Putamen (tissue), 1 donor: ENCODE results near the gene TIAL1.
"Not testable (repeated sequence)": the region's sequence is repeated elsewhere in the genome, so short reads cannot be mapped to it uniquely, and the experiment has no call there.

Experiments used
- DNase-seq: peaks from one replicate; pipeline ENCODE4 v3.0.0-alpha.2; 2016; ENCODE audit warnings: low spot score

TIAL1 gene, protein sequence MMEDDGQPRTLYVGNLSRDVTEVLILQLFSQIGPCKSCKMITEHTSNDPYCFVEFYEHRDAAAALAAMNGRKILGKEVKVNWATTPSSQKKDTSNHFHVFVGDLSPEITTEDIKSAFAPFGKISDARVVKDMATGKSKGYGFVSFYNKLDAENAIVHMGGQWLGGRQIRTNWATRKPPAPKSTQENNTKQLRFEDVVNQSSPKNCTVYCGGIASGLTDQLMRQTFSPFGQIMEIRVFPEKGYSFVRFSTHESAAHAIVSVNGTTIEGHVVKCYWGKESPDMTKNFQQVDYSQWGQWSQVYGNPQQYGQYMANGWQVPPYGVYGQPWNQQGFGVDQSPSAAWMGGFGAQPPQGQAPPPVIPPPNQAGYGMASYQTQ

DNA sequence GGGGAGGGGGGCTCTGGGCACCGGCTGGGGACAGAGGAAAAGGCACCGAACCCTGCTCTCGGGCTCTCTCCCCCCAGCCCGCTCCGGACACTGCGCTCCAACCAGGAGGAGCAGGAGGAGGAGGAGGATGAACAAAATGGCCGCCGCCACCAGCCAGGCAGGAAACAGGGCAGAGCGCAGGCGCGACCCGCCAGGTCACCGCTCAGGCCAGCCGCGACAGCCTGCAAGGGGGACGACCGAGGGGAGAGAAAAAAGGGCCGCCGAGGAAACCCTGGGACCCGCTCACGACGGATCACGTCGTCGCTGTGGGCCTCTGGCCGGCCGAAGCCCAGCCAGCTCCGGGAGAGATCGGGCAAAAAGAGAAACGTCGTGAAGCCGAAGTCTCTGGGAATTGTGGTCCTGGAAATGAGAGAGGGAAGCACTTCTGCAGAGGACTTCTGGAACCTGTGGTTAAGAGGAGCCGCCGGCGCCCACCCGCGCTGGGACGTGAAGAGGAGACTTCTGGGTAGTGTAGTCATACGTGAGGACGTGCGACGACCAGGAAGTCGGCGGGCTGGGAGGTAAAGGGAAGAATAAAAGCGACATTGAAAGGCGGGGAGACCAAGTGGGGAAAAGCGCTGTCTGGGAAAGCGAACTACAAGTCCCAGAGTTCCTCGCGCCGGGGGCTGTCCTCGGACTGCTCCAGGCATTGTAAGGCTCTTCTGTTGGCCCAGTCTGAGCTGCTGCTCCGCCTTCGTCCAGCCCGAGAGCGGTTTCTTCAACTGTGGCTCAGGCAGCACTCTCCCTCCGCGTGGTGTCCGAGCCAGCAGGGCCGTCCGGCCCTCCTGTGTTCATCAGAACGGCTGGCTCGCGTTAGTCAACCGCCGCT, at the start of gene TIAL1:
TSS of gene TIAL1 (minus strand) at position 428 of the 868 bp plus-strand sequence. CDS start 499 bp downstream, outside the sequence.
- peak; percentile 100 for DNase-seq

DNA sequence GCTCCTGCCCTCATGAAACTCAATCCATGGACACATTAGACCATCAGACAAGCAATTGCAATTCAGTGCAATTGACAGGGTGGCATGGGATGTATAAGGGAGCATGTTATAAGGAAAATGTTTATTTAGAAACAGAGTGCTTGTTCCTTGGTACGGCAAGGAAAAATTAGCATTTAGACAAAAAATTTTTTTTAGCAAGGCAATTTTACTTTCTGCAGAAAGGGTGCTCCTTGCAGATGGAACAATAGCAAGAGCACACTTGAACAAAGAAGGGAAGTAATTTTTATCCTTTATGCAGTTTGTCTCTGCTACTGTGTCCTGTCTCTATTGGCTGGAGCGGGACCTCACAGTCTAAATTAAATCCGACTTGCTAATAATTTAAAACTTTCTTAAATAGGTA, 48.2 kb upstream of the TIAL1 start:
- no peak for DNase-seq

DNA sequence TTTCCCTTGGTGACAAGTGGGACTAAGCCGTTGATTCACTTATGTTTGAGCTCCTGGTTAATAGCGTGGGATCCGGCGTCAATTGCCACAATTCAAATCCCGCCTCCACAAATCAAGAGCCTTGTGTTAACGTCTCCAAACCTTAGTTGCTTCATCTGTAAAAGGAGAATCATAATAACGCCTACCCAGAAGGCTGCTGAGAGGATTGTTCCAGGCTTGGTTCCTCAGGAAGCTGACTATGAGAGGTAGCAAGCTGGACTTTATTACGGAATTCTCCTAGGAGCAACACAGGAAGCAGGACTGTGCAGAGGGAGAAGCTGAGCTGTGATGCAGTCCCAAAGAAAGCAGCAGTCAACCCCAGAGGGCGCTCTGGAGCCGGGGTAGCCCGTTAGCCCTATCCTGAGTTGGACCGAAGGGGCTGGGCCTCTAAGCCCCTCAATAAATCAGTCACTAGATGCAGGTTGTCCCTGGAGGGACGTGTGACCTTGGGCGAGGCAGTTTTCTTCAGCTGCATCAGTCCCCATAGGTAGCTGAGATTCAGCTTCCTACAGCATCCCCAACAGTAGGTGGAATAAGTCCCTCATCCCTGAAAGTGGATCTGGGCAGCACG, 47.5 kb upstream of the TIAL1 start:
- peak; percentile 61 for DNase-seq

DNA sequence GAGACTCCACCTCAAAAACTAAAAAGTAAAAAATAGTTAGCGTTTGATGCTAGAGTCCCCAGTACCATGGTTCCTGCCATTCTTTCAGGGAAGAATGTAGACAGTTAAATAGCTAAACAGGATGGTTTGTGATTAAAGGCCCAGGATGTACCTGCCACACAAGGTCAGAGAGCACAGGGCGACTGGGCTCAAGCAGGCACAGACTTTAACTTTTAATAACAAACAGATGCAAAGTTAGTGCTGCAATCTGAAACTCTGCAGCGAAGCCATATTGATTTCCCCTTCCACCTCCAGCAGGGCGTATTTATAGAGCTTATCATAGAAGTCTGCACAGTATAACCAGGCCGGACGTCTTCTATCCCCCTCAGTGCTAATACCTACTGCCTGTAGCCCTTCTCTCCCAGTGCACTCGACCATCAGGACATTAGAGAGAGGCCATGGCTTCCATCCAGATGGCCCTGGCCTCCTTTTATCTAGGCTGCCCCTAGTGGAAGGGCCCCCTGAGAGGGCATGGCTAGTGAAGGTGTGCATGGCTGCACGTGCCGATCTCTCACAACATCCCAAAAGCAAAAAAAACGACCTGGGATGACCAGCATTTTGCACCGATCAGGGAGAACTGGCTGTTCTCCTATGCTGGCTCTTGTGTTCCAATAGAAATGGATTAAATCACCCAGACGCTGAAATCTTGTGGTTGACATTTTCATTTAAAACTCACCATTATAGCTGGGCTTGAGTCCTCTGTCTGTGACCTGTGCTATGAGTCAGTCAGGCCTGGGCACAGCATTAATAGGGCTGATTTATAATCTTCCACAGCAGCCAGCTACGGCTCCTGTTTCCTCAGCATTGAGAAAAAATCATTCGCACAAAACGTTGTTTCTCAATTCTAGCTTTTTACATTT, 46.8 kb upstream of the TIAL1 start:
- no peak for DNase-seq

DNA sequence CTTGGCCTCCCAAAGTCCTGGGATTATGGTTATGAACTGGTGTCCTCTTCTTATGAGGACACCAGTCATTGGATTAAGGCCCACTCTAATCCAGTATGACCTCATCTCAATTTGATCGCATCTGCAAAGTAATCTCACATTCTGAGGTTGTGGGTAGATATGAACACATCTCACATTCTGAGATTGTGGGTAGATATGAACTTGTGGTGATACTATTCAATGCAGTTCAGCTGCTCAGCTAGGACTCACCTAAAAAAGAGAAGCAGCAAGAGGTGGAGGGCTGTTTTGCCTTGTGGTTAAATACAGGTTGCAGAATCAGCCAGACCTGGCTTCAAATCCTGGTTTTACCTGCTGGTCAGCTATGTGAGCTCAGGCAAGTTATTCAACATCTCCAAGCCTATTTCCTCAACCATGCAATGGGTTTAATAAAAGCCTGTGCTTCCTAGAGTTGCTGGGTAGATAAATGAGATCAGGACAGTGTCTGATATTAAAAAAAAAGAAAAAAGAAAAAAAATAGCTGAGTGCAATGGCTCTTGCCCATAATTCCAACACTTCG, 45.9 kb upstream of the TIAL1 start:
- DNase-seq = no peak

DNA sequence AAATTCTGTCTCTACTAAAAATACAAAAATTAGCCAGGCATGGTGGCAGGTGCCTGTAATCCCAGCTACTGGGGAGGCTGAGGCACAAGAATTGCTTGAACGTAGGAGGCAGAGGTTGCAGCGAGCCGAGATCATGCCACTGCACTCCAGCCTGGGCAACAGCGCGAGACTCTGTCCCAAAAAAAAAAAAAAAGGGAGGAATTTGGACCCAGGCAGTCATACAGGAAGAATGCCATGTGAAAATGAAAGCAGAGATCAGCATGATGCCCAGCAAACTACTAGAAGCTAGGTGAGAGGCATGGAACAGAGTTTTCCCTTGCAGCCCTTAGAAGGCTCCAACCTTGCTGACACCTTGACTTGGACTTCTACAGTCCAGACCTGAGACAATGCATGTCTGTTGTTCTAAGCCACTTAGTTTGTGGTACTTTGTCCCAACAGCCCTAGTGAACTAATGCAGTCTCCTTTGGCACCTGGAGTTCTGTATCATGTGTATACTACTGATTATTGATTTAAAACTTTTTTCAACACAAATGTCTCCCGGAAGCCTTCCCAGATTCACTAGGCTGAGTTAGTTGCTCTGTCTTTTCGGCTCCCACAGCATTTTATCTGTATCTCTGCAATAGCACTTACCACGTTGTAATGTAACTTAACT, 44.2 kb upstream of the TIAL1 start:
- no peak for DNase-seq

DNA sequence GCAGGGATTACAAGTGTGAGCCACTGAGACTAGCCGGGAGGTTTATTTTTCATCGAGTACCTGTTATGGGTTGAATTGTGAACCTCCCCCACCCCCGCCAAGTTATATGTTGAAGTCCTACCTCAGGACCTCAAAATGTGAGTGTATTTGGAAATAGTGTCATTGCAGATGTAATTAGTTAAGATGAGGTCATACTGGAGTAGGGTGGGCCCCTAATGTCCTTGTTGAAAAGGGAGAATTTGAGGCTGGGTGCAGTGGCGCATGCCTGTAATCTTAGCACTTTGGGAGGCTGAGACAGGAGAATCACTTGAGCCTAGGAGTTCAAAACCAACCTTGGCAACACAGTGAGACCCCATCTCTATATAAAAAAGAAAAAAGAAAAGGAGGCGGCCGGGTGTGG, 43.6 kb upstream of the TIAL1 start:
- no peak for DNase-seq

DNA sequence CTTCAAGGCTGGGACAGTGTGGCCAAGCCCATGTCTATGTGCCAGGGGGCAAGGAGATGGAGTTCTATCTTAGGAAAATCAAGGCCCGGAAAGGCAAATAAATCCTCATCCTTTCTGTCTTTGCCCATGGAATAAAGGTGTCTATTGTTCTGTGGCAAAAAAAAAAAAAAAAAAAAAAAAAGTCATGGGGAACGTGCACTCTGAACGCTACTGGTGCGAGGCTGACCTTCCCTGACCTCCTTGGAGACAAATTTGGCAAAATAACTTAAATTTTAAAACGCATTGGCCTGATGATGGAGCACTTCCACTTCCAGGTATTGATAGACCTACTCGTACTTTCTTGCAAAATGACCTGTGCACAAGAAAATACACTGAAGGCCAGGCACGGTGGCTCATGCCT, 42.2 kb upstream of the TIAL1 start:
- DNase-seq = no peak

DNA sequence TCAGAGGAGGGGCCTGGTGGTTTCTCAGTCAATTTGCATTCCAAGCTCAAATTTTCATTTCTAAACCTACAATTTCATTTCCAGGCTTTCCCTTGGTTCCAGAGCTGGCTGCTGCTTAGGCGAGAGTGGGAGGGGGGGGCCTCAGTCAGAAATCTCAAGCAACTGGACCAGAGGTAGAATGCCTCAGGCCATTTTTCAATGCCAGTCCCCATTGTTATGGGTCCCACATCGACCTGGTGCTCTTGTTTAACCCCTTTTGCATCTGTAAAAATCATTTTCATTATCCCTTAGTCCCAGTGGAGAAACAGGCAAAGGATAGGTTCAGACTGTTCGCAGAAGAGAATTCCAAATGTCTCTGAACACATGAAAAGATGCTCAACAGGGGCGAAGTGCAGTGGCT, 40.9 kb upstream of the TIAL1 start:
- no peak for DNase-seq

DNA sequence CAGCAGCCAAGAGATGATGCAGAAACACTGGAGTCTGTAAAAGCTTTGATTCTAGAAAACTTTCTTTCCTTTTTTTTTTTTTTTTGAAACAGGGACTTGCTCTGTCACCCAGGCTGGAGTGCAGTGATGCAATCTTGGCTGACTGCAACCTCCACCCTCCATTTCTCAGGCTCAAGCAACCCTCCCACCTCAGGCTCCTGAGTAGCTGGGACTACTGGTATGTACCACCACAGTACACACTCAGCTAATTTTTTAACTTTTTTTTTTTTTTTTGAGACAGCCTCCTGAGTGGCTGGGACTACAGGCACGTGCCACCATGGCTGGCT, 37.4 kb upstream of the TIAL1 start:
- no peak for DNase-seq

DNA sequence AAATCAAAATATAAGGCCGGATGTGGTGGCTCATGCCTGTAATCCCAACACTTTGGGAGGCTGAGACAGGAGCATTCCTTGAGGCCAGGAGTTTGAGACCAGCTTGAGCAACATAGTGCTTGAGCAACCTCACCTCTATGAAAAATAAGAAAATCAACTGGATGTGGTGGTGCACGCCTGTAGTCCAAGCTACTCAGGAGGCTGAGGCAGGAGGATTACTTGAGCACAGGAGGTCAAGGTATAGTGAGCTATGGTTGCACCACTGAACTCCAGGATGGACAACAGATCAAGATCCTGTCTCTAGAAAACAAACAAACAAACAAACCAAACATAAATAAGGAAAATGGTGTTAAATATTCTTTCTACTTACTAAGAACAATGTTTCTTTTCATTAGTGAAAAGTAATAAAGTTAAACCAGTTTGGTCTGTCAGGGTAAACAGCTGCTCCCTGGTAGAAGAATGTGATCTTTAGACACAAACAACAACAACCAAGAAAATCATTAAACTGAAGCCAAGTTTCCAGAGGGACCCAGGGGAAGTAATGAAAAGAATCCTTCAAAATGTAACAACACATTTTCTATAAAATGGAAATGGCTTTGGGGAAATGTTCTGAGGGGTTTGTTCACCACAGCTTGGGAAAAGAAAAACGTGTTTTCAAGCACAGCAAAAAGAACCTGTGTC, 36.9 kb upstream of the TIAL1 start:
- DNase-seq = peak; percentile 61

DNA sequence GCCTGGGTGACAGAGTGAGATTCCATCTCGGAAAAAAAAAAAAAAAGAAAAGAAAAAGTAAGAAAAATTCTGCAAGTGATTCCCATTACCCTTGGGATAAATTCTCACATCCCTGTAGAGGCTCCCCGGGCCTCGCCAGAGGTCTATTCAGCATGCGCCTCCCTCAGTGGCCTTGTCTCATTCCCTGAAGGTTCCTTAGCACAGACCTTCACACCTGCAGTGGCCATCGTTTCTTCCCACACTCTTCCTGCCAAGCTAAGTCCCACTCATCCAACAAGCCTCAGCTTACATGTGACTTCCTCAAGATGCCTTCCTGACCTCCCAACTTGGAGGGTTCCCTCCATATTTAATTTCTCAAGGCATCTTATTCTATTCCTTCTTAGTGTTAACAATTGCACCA, 33.5 kb upstream of the TIAL1 start:
- DNase-seq = no peak

DNA sequence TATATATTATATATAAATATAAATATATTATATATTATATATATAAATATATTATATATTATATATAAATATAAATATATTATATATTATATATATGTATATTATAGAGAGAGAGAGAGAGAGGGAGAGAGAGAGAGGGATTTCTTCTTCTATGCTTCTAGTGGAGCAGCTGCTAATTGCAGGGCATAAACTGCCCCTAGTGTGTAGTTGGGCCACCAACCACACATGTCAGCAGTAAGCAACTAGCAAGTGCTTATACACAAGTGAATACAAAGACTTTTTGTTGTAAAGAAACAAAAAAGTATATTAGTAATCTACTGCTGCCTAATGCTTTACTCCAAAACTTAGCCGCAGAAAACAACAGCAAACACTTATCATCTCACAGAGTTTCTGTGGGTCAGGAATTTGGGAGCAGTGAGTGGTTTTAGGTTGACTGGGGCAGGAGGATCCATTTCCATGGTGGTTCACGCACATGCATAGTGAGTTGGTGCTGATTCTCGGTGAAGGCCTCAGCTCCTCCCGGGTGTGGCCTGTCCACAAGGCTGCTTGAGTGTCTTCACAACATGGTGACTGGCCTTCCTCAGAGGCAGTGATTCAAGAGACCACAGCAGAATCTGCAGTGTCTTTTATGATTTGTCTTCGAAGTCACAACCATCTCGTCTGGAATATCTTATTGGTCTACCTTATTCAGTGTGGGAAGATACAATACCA, 29.0 kb upstream of the TIAL1 start:
- DNase-seq = no peak

DNA sequence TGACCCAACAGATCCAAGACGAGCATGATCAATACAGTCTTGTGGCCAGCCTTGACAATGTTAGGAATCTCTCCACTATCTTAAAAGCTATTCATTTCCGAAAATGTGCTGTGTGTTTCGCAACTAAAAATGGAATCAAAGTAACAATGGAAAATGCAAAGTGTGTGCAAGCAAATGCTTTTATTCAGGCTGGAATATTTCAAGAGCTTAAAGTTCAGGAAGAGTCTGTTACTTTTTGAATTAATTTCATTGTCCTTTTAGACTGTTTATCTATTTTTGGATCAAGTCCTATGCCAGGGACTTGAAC, 24.3 kb upstream of the TIAL1 start:
- no peak for DNase-seq

DNA sequence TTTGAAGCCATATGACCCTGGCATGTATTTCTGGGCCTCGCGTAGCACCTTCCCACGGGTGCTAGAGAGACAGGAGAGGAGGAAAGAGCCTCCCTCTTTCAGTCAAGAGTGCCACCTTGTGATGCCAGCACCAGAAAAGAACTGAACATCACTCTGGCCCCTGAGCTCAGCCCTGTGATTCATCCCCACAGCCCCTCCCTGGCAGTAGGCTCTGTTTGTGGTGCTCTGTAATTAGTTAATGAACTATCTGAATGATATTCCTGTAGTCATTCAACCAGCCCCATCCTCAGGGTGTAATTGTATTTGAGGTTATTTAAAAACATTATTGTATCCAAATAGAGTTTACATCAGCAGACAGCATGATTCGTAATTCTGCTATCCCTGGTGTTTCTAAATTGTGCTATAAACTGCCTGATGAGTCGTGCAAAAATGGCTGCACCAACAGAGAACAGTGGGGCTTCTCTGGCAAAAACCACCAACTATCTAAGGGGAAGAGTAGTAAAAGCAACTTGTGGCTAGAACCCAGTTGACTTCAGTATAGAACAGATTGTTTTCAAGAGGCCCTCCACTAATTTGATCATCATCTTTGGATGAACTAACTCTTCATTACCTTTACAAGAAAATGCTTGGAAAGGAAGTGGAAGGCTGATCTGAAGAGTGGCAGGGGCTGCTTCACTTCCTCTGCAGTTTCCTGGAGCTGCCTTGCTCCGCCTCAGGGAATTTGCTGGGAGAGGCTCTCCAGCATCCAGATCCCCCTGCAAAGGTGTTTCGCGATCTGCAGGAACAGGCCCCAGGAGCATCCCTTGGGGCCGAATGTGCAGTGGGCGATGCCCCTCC, 23.7 kb upstream of the TIAL1 start:
- DNase-seq = no peak

DNA sequence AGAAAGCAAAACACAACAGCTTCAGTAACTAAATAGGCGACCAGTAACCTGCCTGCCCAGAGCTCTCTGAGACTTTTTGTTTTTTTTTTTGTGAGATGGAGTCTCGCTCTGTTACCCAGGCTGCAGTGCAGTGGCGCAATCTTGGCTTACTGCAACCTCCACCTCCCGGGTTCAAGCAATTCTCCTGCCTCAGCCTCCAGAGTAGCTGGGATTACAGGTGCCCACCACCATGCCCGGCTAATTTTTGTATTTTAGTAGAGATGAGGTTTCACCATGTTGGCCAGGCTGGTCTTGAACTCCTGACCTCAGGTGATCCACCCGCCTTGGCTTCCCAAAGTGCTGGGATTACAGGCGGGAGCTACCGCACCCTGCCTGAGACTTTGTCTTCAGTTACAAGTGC, 23.0 kb upstream of the TIAL1 start:
- DNase-seq = not testable (repeated sequence)

DNA sequence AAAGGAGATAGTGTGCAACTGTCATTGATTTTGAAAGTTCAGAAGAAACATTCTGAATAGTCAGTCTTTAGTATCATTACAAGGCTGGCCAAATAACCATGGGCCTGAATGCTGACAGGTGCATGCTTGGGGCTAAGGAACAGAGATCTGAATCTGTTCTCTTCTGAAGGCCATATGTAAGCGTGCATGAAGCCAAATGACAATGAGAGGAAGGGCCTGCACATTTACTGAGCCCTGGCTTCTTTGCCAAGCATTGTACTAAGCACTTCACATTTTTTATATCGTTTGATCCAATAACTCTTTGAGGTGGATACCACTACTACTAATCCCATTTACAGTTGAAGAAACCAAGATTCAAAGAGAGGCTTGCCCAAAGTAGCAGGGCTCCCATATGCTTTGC, 22.5 kb upstream of the TIAL1 start:
- no peak for DNase-seq

DNA sequence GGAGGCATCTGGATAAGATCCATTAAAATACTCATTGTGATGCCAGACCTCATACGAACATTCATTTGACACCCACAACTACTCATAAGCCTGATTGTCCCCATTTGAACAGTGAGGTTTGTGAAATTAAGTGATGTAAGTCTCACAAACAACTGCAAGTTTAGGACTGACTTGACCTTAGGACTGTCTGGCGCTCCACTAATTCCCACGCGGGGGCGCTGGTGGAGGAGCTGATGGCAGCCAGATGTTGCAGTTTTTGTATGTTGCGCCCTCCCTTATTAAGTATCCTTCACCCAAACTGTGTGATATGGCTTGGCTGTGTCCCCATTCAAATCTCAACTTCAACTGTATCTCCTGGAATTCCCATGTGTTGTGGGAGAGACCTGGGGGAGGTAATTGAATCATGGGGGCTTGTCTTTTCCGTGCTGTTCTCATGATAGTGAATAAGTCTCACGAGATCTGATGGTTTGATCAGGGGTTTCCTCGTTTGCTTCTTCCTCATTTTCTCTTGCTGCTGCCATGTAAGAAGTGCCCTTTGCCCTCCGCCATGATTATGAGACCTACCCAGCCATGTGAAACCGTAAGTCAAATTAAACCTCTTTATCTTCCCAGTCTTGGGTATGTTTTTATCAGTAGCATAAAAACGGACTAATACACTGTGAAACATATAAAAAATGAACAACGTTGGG, 20.3 kb upstream of the TIAL1 start:
- no peak for DNase-seq

DNA sequence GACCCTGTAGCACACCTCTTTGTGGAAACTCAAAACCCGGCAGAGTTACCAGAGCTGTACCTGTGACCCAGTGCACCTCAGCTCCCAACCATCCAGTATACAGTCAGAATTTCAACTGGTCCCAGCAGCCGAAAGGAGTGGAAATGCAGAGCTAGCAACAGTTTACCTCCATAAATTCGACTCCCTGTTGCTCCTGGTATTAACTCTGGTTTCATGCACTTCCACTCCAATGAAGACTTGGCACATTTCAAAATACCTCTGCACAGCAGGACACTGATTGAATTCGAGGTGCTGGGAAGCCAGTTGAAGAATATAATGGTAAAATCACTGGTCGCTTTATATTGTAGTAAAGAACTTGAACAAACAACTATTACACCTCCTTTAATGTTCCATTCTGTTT, 17.9 kb upstream of the TIAL1 start:
- no peak for DNase-seq
